ENCODE results near the gene PATZ1. TPM values are rescaled to one million over a fixed set of nuclear protein-coding genes. Genes with fewer than 3 reads are reported as not detected.
"Not testable (repeated sequence)": the region's sequence is repeated elsewhere in the genome, so short reads cannot be mapped to it uniquely, and the experiment has no call there.

Gene PATZ1, protein sequence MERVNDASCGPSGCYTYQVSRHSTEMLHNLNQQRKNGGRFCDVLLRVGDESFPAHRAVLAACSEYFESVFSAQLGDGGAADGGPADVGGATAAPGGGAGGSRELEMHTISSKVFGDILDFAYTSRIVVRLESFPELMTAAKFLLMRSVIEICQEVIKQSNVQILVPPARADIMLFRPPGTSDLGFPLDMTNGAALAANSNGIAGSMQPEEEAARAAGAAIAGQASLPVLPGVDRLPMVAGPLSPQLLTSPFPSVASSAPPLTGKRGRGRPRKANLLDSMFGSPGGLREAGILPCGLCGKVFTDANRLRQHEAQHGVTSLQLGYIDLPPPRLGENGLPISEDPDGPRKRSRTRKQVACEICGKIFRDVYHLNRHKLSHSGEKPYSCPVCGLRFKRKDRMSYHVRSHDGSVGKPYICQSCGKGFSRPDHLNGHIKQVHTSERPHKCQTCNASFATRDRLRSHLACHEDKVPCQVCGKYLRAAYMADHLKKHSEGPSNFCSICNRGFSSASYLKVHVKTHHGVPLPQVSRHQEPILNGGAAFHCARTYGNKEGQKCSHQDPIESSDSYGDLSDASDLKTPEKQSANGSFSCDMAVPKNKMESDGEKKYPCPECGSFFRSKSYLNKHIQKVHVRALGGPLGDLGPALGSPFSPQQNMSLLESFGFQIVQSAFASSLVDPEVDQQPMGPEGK
- total RNA-seq (29.6 and 46.4 TPM in 2 replicates), polyA plus RNA-seq (24.8 and 35.5 TPM in 2 replicates)

GRCh38 chr22:31346255-31346732 is at the start of gene PATZ1:
PATZ1 (minus strand) TSS chr22:31346346; CDS start chr22:31345602, 744 bp downstream.
- peaks cover 1% of the 10 kb centered on the region for H3K36me3 ChIP-seq
- DNase-seq (ENCODE audit: low read depth in 1 of 2, low spot score in 1 of 2): peak; percentile 83 to 87
- peak within 1 kb of the TSS; percentile 82 for H3K27ac ChIP-seq
- no peaks in the 10 kb centered on the region for H3K9me3 ChIP-seq (ENCODE audit: low read depth)
- H3K4me1 ChIP-seq (ENCODE audit: low read depth): peaks cover 22% of the 10 kb centered on the region
- TF ChIP-seq CTCF (IDR thresholded peaks at IDR 0.05; ENCODE audit: low read depth, low read length): no peak
- no peaks in the 10 kb centered on the region for H3K27me3 ChIP-seq
- peak within 1 kb of the TSS; percentile 60 for H3K4me3 ChIP-seq

- DNase-seq (ENCODE audit: low read depth in 1 of 2, low spot score in 1 of 2): no peak
- no peaks in the 10 kb centered on the region for H3K4me1 ChIP-seq (ENCODE audit: low read depth)
- no peak overlapping the region for H3K4me3 ChIP-seq
- H3K27ac ChIP-seq: no peak overlapping the region
- TF ChIP-seq CTCF (IDR thresholded peaks at IDR 0.05; ENCODE audit: low read depth, low read length): no peak
- no peaks in the 10 kb centered on the region for H3K9me3 ChIP-seq (ENCODE audit: low read depth)
- H3K27me3 ChIP-seq: no peaks in the 10 kb centered on the region
- H3K36me3 ChIP-seq: no peaks in the 10 kb centered on the region
Measured at GRCh38 chr22:31394326-31394725, 48.2 kb upstream of the PATZ1 start.

GRCh38 chr22:31393893-31394292 is 47.7 kb upstream of the PATZ1 start:
- Histone ChIP-seq H3K27me3 (no peaks in the 10 kb centered on the region), H3K4me1 (ENCODE audit: low read depth) (no peaks in the 10 kb centered on the region), H3K36me3 (no peaks in the 10 kb centered on the region), H3K9me3 (ENCODE audit: low read depth) (no peaks in the 10 kb centered on the region), H3K4me3 (no peak overlapping the region), H3K27ac (no peak overlapping the region)
- no peak for TF ChIP-seq CTCF (IDR thresholded peaks at IDR 0.05; ENCODE audit: low read depth, low read length)
- DNase-seq (ENCODE audit: low read depth in 1 of 2, low spot score in 1 of 2): no peak

- peak in 1 of 2 donors; percentile 20 for DNase-seq (ENCODE audit: low read depth in 1 of 2, low spot score in 1 of 2)
- H3K4me1 ChIP-seq (ENCODE audit: low read depth); H3K36me3 ChIP-seq; H3K27ac ChIP-seq; H3K4me3 ChIP-seq; H3K27me3 ChIP-seq; H3K9me3 ChIP-seq (ENCODE audit: low read depth): not testable (repeated sequence)
Measured at GRCh38 chr22:31378651-31379050, 32.5 kb upstream of the PATZ1 start.

GRCh38 chr22:31378123-31378522 is 32.0 kb upstream of the PATZ1 start:
- peak in 1 of 2 donors; percentile 93 for DNase-seq (ENCODE audit: low read depth in 1 of 2, low spot score in 1 of 2)

More at GRCh38 chr22:31378123-31378522, 32.0 kb upstream of the PATZ1 start:
- no peak overlapping the region for H3K4me3 ChIP-seq
- no peaks in the 10 kb centered on the region for H3K27me3 ChIP-seq
- H3K4me1 ChIP-seq (ENCODE audit: low read depth): no peaks in the 10 kb centered on the region
- no peak overlapping the region for H3K27ac ChIP-seq
- H3K9me3 ChIP-seq (ENCODE audit: low read depth): no peaks in the 10 kb centered on the region
- H3K36me3 ChIP-seq: no peaks in the 10 kb centered on the region
- TF ChIP-seq CTCF (IDR thresholded peaks at IDR 0.05; ENCODE audit: low read depth, low read length): no peak

Measured in cardiac muscle cell (in vitro differentiated cells and primary cell).